Central memory CD8-positive, alpha-beta T cell (primary cell): ENCODE results near the gene DOCK7.
"Not testable (repeated sequence)": the region's sequence is repeated elsewhere in the genome, so short reads cannot be mapped to it uniquely, and the experiment has no call there.

Experiments
- ATAC-seq: fragments of 150-1000 bp; cut with Tn5 transposase; replicated peaks from 2 replicates; pipeline ENCODE4 v1.10.0; 2022; ENCODE audit warnings: mild to moderate bottlenecking, moderate FRiP score, moderate number of reproducible peaks; ENCODE audit not compliant: poor library complexity, severe bottlenecking; ENCODE audit errors: extremely low read depth
- DNase-seq, 2 donors: peaks; one replicate each; pipeline ENCODE4 v3.0.0; 2021; ENCODE audit warnings: low spot score in 2 of 2
- H3K27ac Mint-ChIP-seq: one replicate; pipeline ENCODE4 v1.8.0; 2022; ENCODE audit warnings: low read depth, mild to moderate bottlenecking, moderate library complexity, mixed read lengths
- H3K27me3 Mint-ChIP-seq: one replicate; pipeline ENCODE4 v1.8.0; 2022; ENCODE audit warnings: mixed read lengths
- H3K36me3 Mint-ChIP-seq: one replicate; pipeline ENCODE4 v1.8.0; 2022; ENCODE audit warnings: mild to moderate bottlenecking, moderate library complexity, mixed read lengths; ENCODE audit not compliant: insufficient read depth
- H3K4me1 Mint-ChIP-seq: one replicate; pipeline ENCODE4 v1.8.0; 2022; ENCODE audit warnings: mixed read lengths
- H3K4me3 Mint-ChIP-seq: one replicate; pipeline ENCODE4 v1.8.0; 2022; ENCODE audit warnings: mild to moderate bottlenecking, moderate library complexity, mixed read lengths
- H3K9me3 Mint-ChIP-seq: one replicate; pipeline ENCODE4 v1.8.0; 2022; ENCODE audit warnings: mixed read lengths

DOCK7 gene

GRCh38 chr1:62625415-62625814 is 62.8 kb downstream of the DOCK7 start:
- H3K27ac Mint-ChIP-seq: no peak overlapping the region
- H3K36me3 Mint-ChIP-seq: peaks cover 6% of the 10 kb centered on the region
- H3K4me1 Mint-ChIP-seq: peaks cover 9% of the 10 kb centered on the region
- H3K4me3 Mint-ChIP-seq: no peak overlapping the region
- no peak for ATAC-seq
- H3K27me3 Mint-ChIP-seq: no peaks in the 10 kb centered on the region
- H3K9me3 Mint-ChIP-seq: no peaks in the 10 kb centered on the region
- no peak for DNase-seq

GRCh38 chr1:62621907-62622306 is 66.3 kb downstream of the DOCK7 start:
- ATAC-seq: no peak
- H3K9me3 Mint-ChIP-seq: no peaks in the 10 kb centered on the region
- no peaks in the 10 kb centered on the region for H3K27me3 Mint-ChIP-seq

GRCh38 chr1:62613890-62614289 is 74.3 kb downstream of the DOCK7 start:
- Mint-ChIP-seq H3K9me3 (no peaks in the 10 kb centered on the region), H3K27me3 (no peaks in the 10 kb centered on the region), H3K4me1 (no peaks in the 10 kb centered on the region), H3K4me3 (no peak overlapping the region), H3K27ac (no peak overlapping the region), H3K36me3 (peaks cover 3% of the 10 kb centered on the region)
- ATAC-seq (no peak), DNase-seq (no peak)

More at GRCh38 chr1:62621907-62622306, 66.3 kb downstream of the DOCK7 start:
- Mint-ChIP-seq H3K36me3 (peaks cover 5% of the 10 kb centered on the region), H3K4me3 (no peak overlapping the region), H3K4me1 (peaks cover 6% of the 10 kb centered on the region), H3K27ac (no peak overlapping the region)
- no peak for DNase-seq

GRCh38 chr1:62613325-62613727 is 74.9 kb downstream of the DOCK7 start:
- no peak for ATAC-seq
- no peaks in the 10 kb centered on the region for H3K9me3 Mint-ChIP-seq
- H3K27me3 Mint-ChIP-seq: no peaks in the 10 kb centered on the region
- no peak for DNase-seq
- no peak overlapping the region for H3K4me3 Mint-ChIP-seq
- H3K27ac Mint-ChIP-seq: no peak overlapping the region
- no peaks in the 10 kb centered on the region for H3K4me1 Mint-ChIP-seq
- H3K36me3 Mint-ChIP-seq: peaks cover 3% of the 10 kb centered on the region

- H3K27me3 Mint-ChIP-seq: no peaks in the 10 kb centered on the region
- no peak for DNase-seq
- no peak for ATAC-seq
- no peaks in the 10 kb centered on the region for H3K4me1 Mint-ChIP-seq
- H3K4me3 Mint-ChIP-seq: no peak overlapping the region
- H3K9me3 Mint-ChIP-seq: no peaks in the 10 kb centered on the region
- H3K36me3 Mint-ChIP-seq: peaks cover 3% of the 10 kb centered on the region
- no peak overlapping the region for H3K27ac Mint-ChIP-seq
These were observed 75.4 kb downstream of the DOCK7 start for GRCh38 chr1:62612770-62613169.

GRCh38 chr1:62610588-62610987 is 77.6 kb downstream of the DOCK7 start:
- not testable (repeated sequence) for DNase-seq, H3K4me3 Mint-ChIP-seq, H3K36me3 Mint-ChIP-seq, H3K9me3 Mint-ChIP-seq, H3K27ac Mint-ChIP-seq, H3K27me3 Mint-ChIP-seq, ATAC-seq, H3K4me1 Mint-ChIP-seq

GRCh38 chr1:62608905-62609304 is 79.3 kb downstream of the DOCK7 start:
- no peak for ATAC-seq
- no peak for DNase-seq
- Mint-ChIP-seq H3K4me1 (no peaks in the 10 kb centered on the region), H3K4me3 (no peak overlapping the region), H3K9me3 (no peaks in the 10 kb centered on the region), H3K36me3 (peaks cover 2% of the 10 kb centered on the region), H3K27me3 (no peaks in the 10 kb centered on the region), H3K27ac (no peak overlapping the region)

GRCh38 chr1:62601457-62601856 is 86.7 kb downstream of the DOCK7 start:
- Mint-ChIP-seq H3K27ac (no peak overlapping the region), H3K4me3 (no peak overlapping the region)

GRCh38 chr1:62599044-62599443 is 89.1 kb downstream of the DOCK7 start:
- no peaks in the 10 kb centered on the region for H3K9me3 Mint-ChIP-seq
- no peaks in the 10 kb centered on the region for H3K27me3 Mint-ChIP-seq
- H3K36me3 Mint-ChIP-seq: no peaks in the 10 kb centered on the region
- no peak overlapping the region for H3K27ac Mint-ChIP-seq
- ATAC-seq (no peak), DNase-seq (no peak)
- H3K4me3 Mint-ChIP-seq: no peak overlapping the region
- H3K4me1 Mint-ChIP-seq: no peaks in the 10 kb centered on the region

More at GRCh38 chr1:62601457-62601856, 86.7 kb downstream of the DOCK7 start:
- Mint-ChIP-seq H3K4me1 (no peaks in the 10 kb centered on the region), H3K9me3 (no peaks in the 10 kb centered on the region), H3K36me3 (no peaks in the 10 kb centered on the region), H3K27me3 (no peaks in the 10 kb centered on the region)
- DNase-seq (no peak), ATAC-seq (no peak)

- ATAC-seq: no peak
- no peak for DNase-seq
- H3K4me3 Mint-ChIP-seq: no peak within 1 kb of the TSS
- H3K27ac Mint-ChIP-seq: no peak within 1 kb of the TSS
- H3K9me3 Mint-ChIP-seq: no peaks in the 10 kb centered on the region
- no peaks in the 10 kb centered on the region for H3K27me3 Mint-ChIP-seq
- H3K4me1 Mint-ChIP-seq: no peaks in the 10 kb centered on the region
- no peaks in the 10 kb centered on the region for H3K36me3 Mint-ChIP-seq
These were observed 90.9 kb downstream of the DOCK7 start, which contains the start of gene ANGPTL3 for GRCh38 chr1:62597281-62597680. Gene ANGPTL3 (plus strand): TSS chr1:62597520. CDS start chr1:62597567, 47 bp downstream.

GRCh38 chr1:62595647-62596046 is 92.5 kb downstream of the DOCK7 start:
- Mint-ChIP-seq H3K4me3 (no peak overlapping the region), H3K4me1 (no peaks in the 10 kb centered on the region), H3K27ac (no peak overlapping the region), H3K9me3 (no peaks in the 10 kb centered on the region), H3K36me3 (no peaks in the 10 kb centered on the region), H3K27me3 (no peaks in the 10 kb centered on the region)
- ATAC-seq (no peak), DNase-seq (no peak)

GRCh38 chr1:62593825-62594394 is 94.3 kb downstream of the DOCK7 start:
- no peaks in the 10 kb centered on the region for H3K27me3 Mint-ChIP-seq
- DNase-seq: no peak
- no peaks in the 10 kb centered on the region for H3K9me3 Mint-ChIP-seq
- ATAC-seq: no peak
- no peak overlapping the region for H3K27ac Mint-ChIP-seq
- no peaks in the 10 kb centered on the region for H3K4me1 Mint-ChIP-seq
- no peak overlapping the region for H3K4me3 Mint-ChIP-seq
- no peaks in the 10 kb centered on the region for H3K36me3 Mint-ChIP-seq

- Mint-ChIP-seq H3K4me1 (no peaks in the 10 kb centered on the region), H3K4me3 (no peak overlapping the region), H3K27ac (no peak overlapping the region), H3K27me3 (no peaks in the 10 kb centered on the region), H3K36me3 (no peaks in the 10 kb centered on the region), H3K9me3 (no peaks in the 10 kb centered on the region)
- DNase-seq (no peak), ATAC-seq (no peak)
These were observed 97.2 kb downstream of the DOCK7 start for GRCh38 chr1:62590970-62591368.
